H9 (cell line): Measurements from ENCODE around the gene RPL28. TPM values are rescaled to one million over a fixed set of nuclear protein-coding genes. Genes with fewer than 3 reads are reported as not detected.
A peak's percentile ranks its signal among the peaks of the same experiment; 100 is the strongest.

Experiments
- DNase-seq: peaks from one replicate; pipeline ENCODE4 v3.0.0-alpha.2; 2017
- H2AFZ ChIP-seq: one replicate; pipeline ENCODE4 v1.6.1; 2013; ENCODE audit warnings: mild to moderate bottlenecking, low read length, control low read depth, moderate library complexity
- H2AK5ac ChIP-seq: 2 replicates; pipeline ENCODE4 v1.6.1; 2013; ENCODE audit warnings: low read length, control low read depth, mixed read lengths; ENCODE audit not compliant: insufficient read length
- H2BK120ac ChIP-seq: one replicate; pipeline ENCODE4 v1.6.1; 2013; ENCODE audit warnings: low read depth, mild to moderate bottlenecking, low read length, control low read depth, inconsistent platforms; ENCODE audit not compliant: poor library complexity, severe bottlenecking
- H2BK12ac ChIP-seq: 2 replicates; pipeline ENCODE4 v1.6.1; 2013; ENCODE audit warnings: low read length, control low read depth, mixed read lengths, low read depth; ENCODE audit not compliant: insufficient read length
- H2BK15ac ChIP-seq: 2 replicates; pipeline ENCODE4 v1.6.1; 2013; ENCODE audit warnings: low read depth, low read length, control low read depth
- H2BK20ac ChIP-seq: one replicate; pipeline ENCODE4 v1.6.1; 2013; ENCODE audit warnings: low read depth, mild to moderate bottlenecking, low read length, control low read depth, inconsistent platforms; ENCODE audit not compliant: poor library complexity, severe bottlenecking
- H2BK5ac ChIP-seq: 2 replicates; pipeline ENCODE4 v1.6.1; 2013; ENCODE audit warnings: low read length, control low read depth, mixed read lengths; ENCODE audit not compliant: insufficient read length
- H3K14ac ChIP-seq: 2 replicates; pipeline ENCODE4 v1.6.1; 2013; ENCODE audit warnings: low read length, control low read depth; ENCODE audit not compliant: insufficient read depth
- H3K18ac ChIP-seq: 2 replicates; pipeline ENCODE4 v1.6.1; 2013; ENCODE audit warnings: low read depth, mild to moderate bottlenecking, mixed read lengths, low read length, control low read depth; ENCODE audit not compliant: insufficient read length
- H3K23ac ChIP-seq: 2 replicates; pipeline ENCODE4 v1.6.1; 2013; ENCODE audit warnings: low read length, control low read depth, mixed read lengths, low read depth; ENCODE audit not compliant: insufficient read length
- H3K23me2 ChIP-seq: 2 replicates; pipeline ENCODE4 v1.6.1; 2013; ENCODE audit warnings: low read depth, mild to moderate bottlenecking, mixed read lengths, low read length, control low read depth; ENCODE audit not compliant: insufficient read length, poor library complexity, severe bottlenecking
- H3K27ac ChIP-seq: 2 replicates; pipeline ENCODE4 v1.5.1; 2013; ENCODE audit warnings: low read length, control low read depth, mixed read lengths, low read depth; ENCODE audit not compliant: insufficient read length
- H3K27me3 ChIP-seq: 2 replicates; pipeline ENCODE4 v1.6.1; 2013; ENCODE audit warnings: low read length, control low read depth, inconsistent platforms; ENCODE audit not compliant: insufficient read depth
- H3K4ac ChIP-seq: 2 replicates; pipeline ENCODE4 v1.6.1; 2013; ENCODE audit warnings: low read depth, mild to moderate bottlenecking, control low read depth, inconsistent platforms, low read length, moderate library complexity
- H3K4me1 ChIP-seq: 2 replicates; pipeline ENCODE4 v1.6.1; 2013; ENCODE audit warnings: low read length, control low read depth, inconsistent platforms; ENCODE audit not compliant: insufficient read depth
- H3K4me2 ChIP-seq: 2 replicates; pipeline ENCODE4 v1.6.1; 2013; ENCODE audit warnings: low read length, control low read depth, mixed read lengths; ENCODE audit not compliant: insufficient read length, insufficient read depth
- H3K56ac ChIP-seq: 2 replicates; pipeline ENCODE4 v1.6.1; 2013; ENCODE audit warnings: low read depth, mild to moderate bottlenecking, mixed read lengths, low read length, control low read depth; ENCODE audit not compliant: insufficient read length
- H3K79me1 ChIP-seq: 2 replicates; pipeline ENCODE4 v1.6.1; 2013; ENCODE audit warnings: low read depth, mild to moderate bottlenecking, moderate library complexity, low read length, control low read depth, inconsistent platforms; ENCODE audit not compliant: insufficient read depth, poor library complexity, severe bottlenecking
- H3K79me2 ChIP-seq: 2 replicates; pipeline ENCODE4 v1.6.1; 2013; ENCODE audit warnings: low read length, control low read depth, inconsistent platforms; ENCODE audit not compliant: insufficient read depth
- H3K9ac ChIP-seq: 2 replicates; pipeline ENCODE4 v1.6.1; 2013; ENCODE audit warnings: low read length, control low read depth, mixed read lengths; ENCODE audit not compliant: insufficient read length; ENCODE audit errors: extremely low read depth
- H3K9me3 ChIP-seq: one replicate; pipeline ENCODE4 v1.6.1; 2013; ENCODE audit warnings: low read depth, low read length, inconsistent platforms; ENCODE audit not compliant: control insufficient read depth
- H3T11ph ChIP-seq: one replicate; pipeline ENCODE4 v1.6.1; 2013; ENCODE audit warnings: mild to moderate bottlenecking, low read length, control low read depth, inconsistent platforms
- H4K20me1 ChIP-seq: one replicate; pipeline ENCODE4 v1.6.1; 2013; ENCODE audit not compliant: control insufficient read depth, insufficient read length, insufficient read depth
- H4K5ac ChIP-seq: 2 replicates; pipeline ENCODE4 v1.6.1; 2013; ENCODE audit warnings: low read depth, mild to moderate bottlenecking, mixed read lengths, low read length, control low read depth; ENCODE audit not compliant: insufficient read length
- H4K8ac ChIP-seq: replicated peaks from 2 replicates; pipeline ENCODE4 v1.6.1; 2013; ENCODE audit warnings: low read length, control low read depth, mixed read lengths, low read depth; ENCODE audit not compliant: insufficient read length
- H4K91ac ChIP-seq: 2 replicates; pipeline ENCODE4 v1.6.1; 2013; ENCODE audit warnings: low read depth, mild to moderate bottlenecking, moderate library complexity, mixed read lengths, low read length, control low read depth; ENCODE audit not compliant: insufficient read length
- H3K27ac Mint-ChIP-seq, 3 experiments: 2 replicates in 2 of 3; 3 replicates in 1 of 3; pipeline ENCODE4 v1.8.0; 2020 to 2021; ENCODE audit warnings: mixed read lengths in 3 of 3, mild to moderate bottlenecking in 1 of 3, moderate library complexity in 1 of 3
- H3K27me3 Mint-ChIP-seq: 2 replicates; pipeline ENCODE4 v1.8.0; 2021; ENCODE audit warnings: low read depth, mild to moderate bottlenecking, moderate library complexity, mixed read lengths
- H3K36me3 Mint-ChIP-seq, 3 experiments: 2 replicates in 2 of 3; 3 replicates in 1 of 3; pipeline ENCODE4 v1.8.0; 2020 to 2021; ENCODE audit warnings: low read depth in 3 of 3, mixed read lengths in 3 of 3; ENCODE audit not compliant: insufficient read depth in 1 of 3
- H3K4me1 Mint-ChIP-seq, 2 experiments: 2 replicates each; pipeline ENCODE4 v1.8.0; 2020; ENCODE audit warnings: mixed read lengths in 2 of 2
- H3K4me3 Mint-ChIP-seq, 2 experiments: 2 replicates in 1 of 2; 3 replicates in 1 of 2; pipeline ENCODE4 v1.8.0; 2020 to 2021; ENCODE audit warnings: mild to moderate bottlenecking in 2 of 2, mixed read lengths in 2 of 2, moderate library complexity in 1 of 2
- H3K9me3 Mint-ChIP-seq, 2 experiments: 2 replicates in 1 of 2; 3 replicates in 1 of 2; pipeline ENCODE4 v1.8.0; 2020; ENCODE audit warnings: mild to moderate bottlenecking in 2 of 2, mixed read lengths in 2 of 2, moderate library complexity in 1 of 2
- WGBS: extraction: QIAGEN DNeasy Blood & Tissue Kit; methylation state at CpG from one replicate; pipeline ENCODE4 v1.1.7; 2013; ENCODE audit warnings: missing lambda C conversion rate, low lambda C conversion rate, mixed read lengths; ENCODE audit not compliant: insufficient read length; ENCODE audit errors: extremely low coverage; 5-methylcytosine and 5-hydroxymethylcytosine counted together
- total RNA-seq: library from RNA; stranded (reverse); gene quantifications from 2 replicates; pipeline ENCODE4 v1.2.1, GENCODE V29; 2021
- TF ChIP-seq, protein P1 (sequence below): fragments of 200-600 bp; sonication (generic); conservative IDR thresholded peaks from 3 replicates; pipeline ENCODE4 v1.8.0; 2021; ENCODE audit warnings: antibody characterized with exemption, mild to moderate bottlenecking

RPL28 gene
- total RNA-seq, 1 experiment from 2014 or later, result 2,076 TPM

DNA sequence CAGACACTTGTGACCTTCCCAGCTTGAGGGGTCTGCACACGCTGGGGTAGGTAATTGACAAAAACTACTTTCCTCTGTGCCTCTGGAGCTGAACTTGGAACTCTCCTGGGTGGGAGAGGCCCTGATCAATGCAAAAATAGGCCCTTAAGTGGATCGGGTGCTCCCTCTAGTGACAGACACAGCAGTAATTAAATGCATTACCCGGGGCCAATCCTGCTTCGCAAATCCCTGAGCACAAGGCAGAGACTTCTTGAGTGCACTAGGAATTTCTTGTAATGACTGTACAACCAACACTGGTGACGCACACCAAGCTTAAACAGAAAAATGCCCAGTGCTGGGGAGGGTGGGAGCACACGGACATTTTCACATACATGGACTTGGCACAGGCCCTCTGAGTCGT lies 32.5 kb downstream of the RPL28 start:
- H2BK5ac ChIP-seq, result no peak overlapping the region
- WGBS, result no CpG with 5 or more reads among the region's 7 CpGs
- H3K9ac ChIP-seq, result no peak overlapping the region
- H2BK15ac ChIP-seq, result no peak overlapping the region
- no peak overlapping the region for H3K56ac ChIP-seq
- no peak overlapping the region for H3K4me2 ChIP-seq
- no peak overlapping the region for H2AK5ac ChIP-seq
- Mint-ChIP-seq H3K27ac (no peak overlapping the region), H3K4me3 (peak overlapping the region in 1 of 2 experiments; percentile 42; a peak in 1 of 5 replicates), H3K4me1 (peaks cover 2 to 8% of the 10 kb centered on the region in 2 experiments), H3K27me3 (peaks cover 36% of the 10 kb centered on the region), H3K36me3 (no peaks in the 10 kb centered on the region), H3K9me3 (peaks cover 0 to 6% of the 10 kb centered on the region in 2 experiments; a peak in 1 of 5 replicates)
- no peak overlapping the region for H2BK12ac ChIP-seq
- H3K14ac ChIP-seq, result no peak overlapping the region
- no peak overlapping the region for H2AFZ ChIP-seq
- no peak overlapping the region for H4K91ac ChIP-seq
- H3K27ac ChIP-seq, result no peak overlapping the region
- H4K8ac ChIP-seq, result no peak overlapping the region
- H2BK120ac ChIP-seq, result no peak overlapping the region
- H3K23me2 ChIP-seq, result no peaks in the 10 kb centered on the region
- no peaks in the 10 kb centered on the region for H3K79me1 ChIP-seq
- H4K20me1 ChIP-seq, result no peaks in the 10 kb centered on the region
- H3K23ac ChIP-seq, result no peak overlapping the region
- H3K18ac ChIP-seq, result no peak overlapping the region
- H3K9me3 ChIP-seq, result no peaks in the 10 kb centered on the region
- no peak overlapping the region for H3K4ac ChIP-seq
- H3T11ph ChIP-seq, result no peak overlapping the region
- TF ChIP-seq, protein P1, sequence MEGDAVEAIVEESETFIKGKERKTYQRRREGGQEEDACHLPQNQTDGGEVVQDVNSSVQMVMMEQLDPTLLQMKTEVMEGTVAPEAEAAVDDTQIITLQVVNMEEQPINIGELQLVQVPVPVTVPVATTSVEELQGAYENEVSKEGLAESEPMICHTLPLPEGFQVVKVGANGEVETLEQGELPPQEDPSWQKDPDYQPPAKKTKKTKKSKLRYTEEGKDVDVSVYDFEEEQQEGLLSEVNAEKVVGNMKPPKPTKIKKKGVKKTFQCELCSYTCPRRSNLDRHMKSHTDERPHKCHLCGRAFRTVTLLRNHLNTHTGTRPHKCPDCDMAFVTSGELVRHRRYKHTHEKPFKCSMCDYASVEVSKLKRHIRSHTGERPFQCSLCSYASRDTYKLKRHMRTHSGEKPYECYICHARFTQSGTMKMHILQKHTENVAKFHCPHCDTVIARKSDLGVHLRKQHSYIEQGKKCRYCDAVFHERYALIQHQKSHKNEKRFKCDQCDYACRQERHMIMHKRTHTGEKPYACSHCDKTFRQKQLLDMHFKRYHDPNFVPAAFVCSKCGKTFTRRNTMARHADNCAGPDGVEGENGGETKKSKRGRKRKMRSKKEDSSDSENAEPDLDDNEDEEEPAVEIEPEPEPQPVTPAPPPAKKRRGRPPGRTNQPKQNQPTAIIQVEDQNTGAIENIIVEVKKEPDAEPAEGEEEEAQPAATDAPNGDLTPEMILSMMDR, result peak; percentile 88
- no peak overlapping the region for H4K5ac ChIP-seq
- no peak overlapping the region for H2BK20ac ChIP-seq
- H3K79me2 ChIP-seq, result no peaks in the 10 kb centered on the region
- H3K4me1 ChIP-seq, result peaks cover 3% of the 10 kb centered on the region
- peak; percentile 73 for DNase-seq
- H3K27me3 ChIP-seq, result no peaks in the 10 kb centered on the region
